ENCODE results near the gene TK2. TPM values are rescaled to one million over a fixed set of nuclear protein-coding genes. Genes with fewer than 3 reads are reported as not detected.

The TK2 gene
- total and polyA plus RNA-seq, 7 donors, result 9.6 to 32.7 (median 17.6) TPM

- Histone ChIP-seq H3K4me3 (no peak overlapping the region), H3K27ac (peak overlapping the region; percentile 35 to 63 (median 50)), H3K9me3 (no peaks in the 10 kb centered on the region), H3K36me3 (peaks cover 9 to 37% (median 14%) of the 10 kb centered on the region in 4 donors), H3K27me3 (no peaks in the 10 kb centered on the region), H3K4me1 (peaks cover 0 to 37% (median 22%) of the 10 kb centered on the region in 4 donors)
- intact Hi-C loops (cut with DNase I), result no loop called here
- DNase-seq, result no peak
- TF ChIP-seq EP300 (IDR thresholded peaks at IDR 0.05) (no peak), POLR2AphosphoS5 (IDR thresholded peaks at IDR 0.05) (no peak), POLR2A (IDR thresholded peaks at IDR 0.05) (no peak)
- TF ChIP-seq, protein P1, sequence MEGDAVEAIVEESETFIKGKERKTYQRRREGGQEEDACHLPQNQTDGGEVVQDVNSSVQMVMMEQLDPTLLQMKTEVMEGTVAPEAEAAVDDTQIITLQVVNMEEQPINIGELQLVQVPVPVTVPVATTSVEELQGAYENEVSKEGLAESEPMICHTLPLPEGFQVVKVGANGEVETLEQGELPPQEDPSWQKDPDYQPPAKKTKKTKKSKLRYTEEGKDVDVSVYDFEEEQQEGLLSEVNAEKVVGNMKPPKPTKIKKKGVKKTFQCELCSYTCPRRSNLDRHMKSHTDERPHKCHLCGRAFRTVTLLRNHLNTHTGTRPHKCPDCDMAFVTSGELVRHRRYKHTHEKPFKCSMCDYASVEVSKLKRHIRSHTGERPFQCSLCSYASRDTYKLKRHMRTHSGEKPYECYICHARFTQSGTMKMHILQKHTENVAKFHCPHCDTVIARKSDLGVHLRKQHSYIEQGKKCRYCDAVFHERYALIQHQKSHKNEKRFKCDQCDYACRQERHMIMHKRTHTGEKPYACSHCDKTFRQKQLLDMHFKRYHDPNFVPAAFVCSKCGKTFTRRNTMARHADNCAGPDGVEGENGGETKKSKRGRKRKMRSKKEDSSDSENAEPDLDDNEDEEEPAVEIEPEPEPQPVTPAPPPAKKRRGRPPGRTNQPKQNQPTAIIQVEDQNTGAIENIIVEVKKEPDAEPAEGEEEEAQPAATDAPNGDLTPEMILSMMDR (IDR thresholded peaks at IDR 0.05), result no peak
- WGBS, 2 donors, result 58 to 81% methylated on average over 17 of the region's 17 CpGs
Measured at GRCh38 chr16:66521951-66522771, 27.8 kb downstream of the TK2 start.

DNA sequence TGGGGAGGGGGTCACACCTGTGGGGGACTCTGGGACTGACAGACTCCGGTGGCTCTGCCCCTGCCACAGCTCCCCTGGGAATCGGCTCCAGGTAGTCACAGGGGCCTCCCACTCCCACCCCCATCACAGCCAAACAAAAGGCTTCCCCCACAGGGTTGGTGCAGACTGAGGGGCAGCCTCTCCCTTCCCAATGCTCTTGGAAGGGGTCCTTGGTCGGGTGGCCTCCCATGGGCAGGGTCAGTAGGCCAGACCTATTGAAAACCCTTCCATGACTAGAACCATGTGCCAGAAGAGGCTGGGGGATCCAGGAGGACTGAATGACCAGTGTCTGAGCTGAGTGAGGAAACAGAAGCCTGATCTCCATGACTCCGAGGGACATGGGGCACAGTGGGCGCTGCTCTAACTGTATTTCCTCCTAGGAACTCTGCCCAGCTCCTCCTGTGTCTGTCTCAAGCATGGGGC lies 28.6 kb downstream of the TK2 start:
- H3K27ac ChIP-seq, result peak overlapping the region; percentile 39 to 63 (median 50)
- intact Hi-C loops (cut with DNase I), result no loop called here
- WGBS, 2 donors, result 90 to 91% methylated on average over 5 of the region's 5 CpGs
- no peaks in the 10 kb centered on the region for H3K9me3 ChIP-seq
- H3K4me3 ChIP-seq, result no peak overlapping the region
- H3K4me1 ChIP-seq, result peaks cover 0 to 45% (median 31%) of the 10 kb centered on the region in 4 donors
- DNase-seq, result no peak
- no peaks in the 10 kb centered on the region for H3K27me3 ChIP-seq
- TF ChIP-seq, protein P1 (IDR thresholded peaks at IDR 0.05), result no peak
- TF ChIP-seq POLR2AphosphoS5 (IDR thresholded peaks at IDR 0.05) (no peak), EP300 (IDR thresholded peaks at IDR 0.05) (no peak), POLR2A (IDR thresholded peaks at IDR 0.05) (no peak)
- peaks cover 9 to 28% (median 14%) of the 10 kb centered on the region in 4 donors for H3K36me3 ChIP-seq

GRCh38 chr16:66520406-66521170 lies 29.3 kb downstream of the TK2 start:
- H3K4me3 ChIP-seq, result no peak overlapping the region
- TF ChIP-seq POLR2AphosphoS5 (IDR thresholded peaks at IDR 0.05) (peak in 1 of 4 donors; percentile 32), POLR2A (IDR thresholded peaks at IDR 0.05) (no peak)
- H3K27ac ChIP-seq, result peak overlapping the region; percentile 47 to 88 (median 60)
- DNase-seq, result no peak
- no peaks in the 10 kb centered on the region for H3K9me3 ChIP-seq
- no peaks in the 10 kb centered on the region for H3K27me3 ChIP-seq
- H3K4me1 ChIP-seq, result peaks cover 0 to 52% (median 38%) of the 10 kb centered on the region in 4 donors
- intact Hi-C loops (cut with DNase I), result no loop called here
- 78 to 85% methylated on average over 14 of the region's 14 CpGs for WGBS, 2 donors
- peaks cover 5 to 22% (median 11%) of the 10 kb centered on the region in 4 donors for H3K36me3 ChIP-seq

- WGBS, 2 donors, result 87 to 94% methylated on average over 11 of the region's 11 CpGs
- H3K27me3 ChIP-seq, result no peaks in the 10 kb centered on the region
- intact Hi-C loops (cut with DNase I), result no loop called here
- no peak overlapping the region for H3K4me3 ChIP-seq
- no peaks in the 10 kb centered on the region for H3K9me3 ChIP-seq
- peaks cover 0 to 13% (median 4%) of the 10 kb centered on the region in 4 donors for H3K36me3 ChIP-seq
- H3K27ac ChIP-seq, result peak overlapping the region; percentile 47 to 88 (median 60)
- TF ChIP-seq POLR2A (IDR thresholded peaks at IDR 0.05) (no peak), EP300 (IDR thresholded peaks at IDR 0.05) (no peak), POLR2AphosphoS5 (IDR thresholded peaks at IDR 0.05) (no peak)
- TF ChIP-seq, protein P1 (IDR thresholded peaks at IDR 0.05), result no peak
- peaks cover 0 to 58% (median 40%) of the 10 kb centered on the region in 4 donors for H3K4me1 ChIP-seq
- DNase-seq, result no peak
Measured at GRCh38 chr16:66519482-66520373, 30.2 kb downstream of the TK2 start.
